ENCODE measurements around the gene MAP2K2. TPM values are rescaled to one million over a fixed set of nuclear protein-coding genes. Genes with fewer than 3 reads are reported as not detected.

MAP2K2 gene
- 203 and 232 TPM in 2 replicates for total RNA-seq

GRCh38 chr19:4123615-4124568 is at the start of gene MAP2K2:
TSS of gene MAP2K2 (minus strand) at chr19:4124122. CDS start at chr19:4123875, 247 bp downstream.

GRCh38 chr19:4066682-4067395 is 57.1 kb downstream of the MAP2K2 start, which contains the start of gene ZBTB7A:
TSS of gene ZBTB7A (minus strand) at chr19:4066899. CDS start at chr19:4055232, 11,667 bp downstream.

Other genes starting within 250 kb of the MAP2K2 start
- gene ATCAY, start 243.4 kb downstream of the MAP2K2 start, total RNA-seq: not detected in 2 replicates
- gene NMRK2, start 191.1 kb downstream of the MAP2K2 start, total RNA-seq: not detected in 2 replicates
- 124 and 128 TPM in 2 replicates for gene DAPK3, start 153.0 kb downstream of the MAP2K2 start, total RNA-seq
- gene EEF2, start 138.7 kb downstream of the MAP2K2 start, total RNA-seq: 2,339 and 2,659 TPM in 2 replicates
- 15.8 and 17.7 TPM in 2 replicates for gene PIAS4, start 116.4 kb downstream of the MAP2K2 start, total RNA-seq
- gene ZBTB7A, start 57.2 kb downstream of the MAP2K2 start, total RNA-seq: 16.6 and 17.3 TPM in 2 replicates
- not detected in 2 replicates for gene CREB3L3, start 29.5 kb upstream of the MAP2K2 start, total RNA-seq
- 13.5 and 15.5 TPM in 2 replicates for gene SIRT6, start 58.4 kb upstream of the MAP2K2 start, total RNA-seq
- 1.5 and 1.6 TPM in 2 replicates for gene ANKRD24, start 58.6 kb upstream of the MAP2K2 start, total RNA-seq
- not detected in 2 replicates for gene EBI3, start 105.4 kb upstream of the MAP2K2 start, total RNA-seq
- gene YJU2, start 123.0 kb upstream of the MAP2K2 start, total RNA-seq: 13.2 and 16.2 TPM in 2 replicates
- gene SHD, start 155.1 kb upstream of the MAP2K2 start, total RNA-seq: not detected in 2 replicates
- gene TMIGD2, start 178.3 kb upstream of the MAP2K2 start, total RNA-seq: not detected in 2 replicates
- 0.99 and 2.2 TPM in 2 replicates for gene FSD1, start 180.5 kb upstream of the MAP2K2 start, total RNA-seq
- 1.7 and 2.1 TPM in 2 replicates for gene STAP2, start 214.7 kb upstream of the MAP2K2 start, total RNA-seq
- 6.3 and 6.7 TPM in 2 replicates for gene MPND, start 219.4 kb upstream of the MAP2K2 start, total RNA-seq